Caco-2 (cell line): Measurements from ENCODE around the gene PIGU. TPM values are rescaled to one million over a fixed set of nuclear protein-coding genes. Genes with fewer than 3 reads are reported as not detected.

Experiments used
- BruUV-seq: library from RNA; stranded (reverse); fragments of 400-500 nt; replicated peaks from 2 replicates; lab custom pipeline; 2021; lab: Mats Ljungman, UMichigan
- CTCF ChIA-PET: fragments of 300-600 bp; sonication (Branson Sonifier 250); formaldehyde crosslinking; loops from one replicate; lab custom pipeline; 2022; ENCODE audit warnings: antibody characterized with exemption; lab: Charles Lee
- POLR2A ChIA-PET: fragments of 300-600 bp; sonication (Branson Sonifier 250); formaldehyde crosslinking; loops from one replicate; lab custom pipeline; 2022; ENCODE audit warnings: antibody characterized with exemption; lab: Charles Lee
- DNase-seq, 2 experiments: peaks; one replicate each; pipeline versions ENCODE4 v3.0.0 to v3.0.0-alpha.2; 2020 to 2022
- H3K27me3 ChIP-seq: replicated peaks from 2 replicates; pipeline ENCODE4 v1.6.0; 2011; ENCODE audit warnings: low read length; ENCODE audit not compliant: control insufficient read depth, insufficient read depth
- H3K36me3 ChIP-seq: 2 replicates; pipeline ENCODE4 v1.5.1; 2011; ENCODE audit warnings: low read length; ENCODE audit not compliant: control insufficient read depth, insufficient read depth
- H3K4me1 ChIP-seq: fragments of 250-450 bp; sonication (Bioruptor Pico); 2 replicates; pipeline ENCODE4 v1.5.1; 2020; ENCODE audit warnings: mild to moderate bottlenecking
- H3K4me3 ChIP-seq: 2 replicates; pipeline ENCODE4 v1.5.1; 2011; ENCODE audit warnings: low read depth, mild to moderate bottlenecking, control low read depth, low read length
- H3K9me3 ChIP-seq: fragments of 250-450 bp; sonication (Bioruptor Pico); 2 replicates; pipeline ENCODE4 v1.5.1; 2020; ENCODE audit warnings: mild to moderate bottlenecking, moderate library complexity
- H3K27ac Mint-ChIP-seq: one replicate; pipeline ENCODE4 v1.8.0; 2022; ENCODE audit warnings: mixed read lengths; ENCODE audit not compliant: unreplicated experiment
- H3K27me3 Mint-ChIP-seq: one replicate; pipeline ENCODE4 v1.8.0; 2022; ENCODE audit warnings: mixed read lengths; ENCODE audit not compliant: insufficient read depth, unreplicated experiment
- H3K36me3 Mint-ChIP-seq: one replicate; pipeline ENCODE4 v1.8.0; 2022; ENCODE audit warnings: mild to moderate bottlenecking, mixed read lengths; ENCODE audit not compliant: insufficient read depth, unreplicated experiment
- H3K4me1 Mint-ChIP-seq: one replicate; pipeline ENCODE4 v1.8.0; 2022; ENCODE audit warnings: low read depth, mixed read lengths; ENCODE audit not compliant: unreplicated experiment
- H3K4me3 Mint-ChIP-seq: one replicate; pipeline ENCODE4 v1.8.0; 2022; ENCODE audit warnings: mild to moderate bottlenecking, moderate library complexity, mixed read lengths; ENCODE audit not compliant: unreplicated experiment
- H3K9me3 Mint-ChIP-seq: one replicate; pipeline ENCODE4 v1.8.0; 2022; ENCODE audit warnings: mixed read lengths; ENCODE audit not compliant: unreplicated experiment
- intact Hi-C: fragments of 100-400 bp; cut with micrococcal nuclease; formaldehyde crosslinking; loops from one replicate; pipeline ENCODE4 v1.10.0; 2022; ENCODE audit not compliant: unreplicated experiment
- total RNA-seq: library from RNA; stranded (reverse); gene quantifications from 2 replicates; pipeline ENCODE4 v1.2.3, GENCODE V29; 2022
- TF ChIP-seq, protein P1 (sequence below), 2 experiments: fragments of 200-600 bp in 1 of 2; IDR thresholded peaks; 1 replicate in 1 of 2; 2 replicates in 1 of 2; pipeline versions ENCODE4 v1.5.1 to v1.8.0; 2011 to 2022; ENCODE audit warnings: antibody characterized with exemption in 1 of 2, control low read depth in 1 of 2, inconsistent platforms in 1 of 2, low read depth in 1 of 2, low read length in 1 of 2, mild to moderate bottlenecking in 1 of 2, moderate library complexity in 1 of 2; ENCODE audit not compliant: insufficient read depth in 1 of 2, severe bottlenecking in 1 of 2, unreplicated experiment in 1 of 2

PIGU gene
- total RNA-seq, 1 experiment from 2014 or later = 61.7 TPM

DNA sequence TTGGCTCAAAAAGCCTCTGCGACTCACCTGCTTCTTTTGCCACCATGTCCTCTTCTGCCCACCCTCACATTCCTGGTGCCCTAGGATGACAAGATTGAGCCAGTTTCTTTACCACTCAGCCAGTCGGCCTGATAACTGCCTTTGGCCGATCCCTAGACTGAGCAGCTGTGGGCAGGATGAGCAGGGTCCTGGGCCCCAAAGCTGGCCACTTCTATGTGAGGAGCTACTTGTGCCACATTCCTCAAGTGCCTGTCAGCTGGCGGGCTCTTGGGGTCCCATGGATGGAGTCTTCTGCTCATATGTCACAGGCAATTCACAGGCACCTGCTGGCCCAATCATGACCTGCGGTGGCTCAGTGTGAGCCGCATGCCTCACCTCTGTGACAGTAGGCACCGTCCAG is 144.1 kb downstream of the PIGU start:
- no peaks in the 10 kb centered on the region for H3K9me3 Mint-ChIP-seq
- intact Hi-C loops = no loop called here
- no TSS peak for BruUV-seq
- no peaks in the 10 kb centered on the region for H3K27me3 Mint-ChIP-seq
- H3K27me3 ChIP-seq = no peaks in the 10 kb centered on the region
- ChIA-PET POLR2A (no interaction called here), CTCF (interaction anchor here (0.7 to 1.7 kb wide), 2 partner anchors 10 to 176 kb away, joined by 3 to 9 read pairs; no protein-coding TSS in a partner anchor)
- no peak overlapping the region for H3K4me3 Mint-ChIP-seq
- H3K4me1 ChIP-seq = no peaks in the 10 kb centered on the region
- H3K36me3 ChIP-seq = peaks cover 27% of the 10 kb centered on the region
- peaks cover 7% of the 10 kb centered on the region for H3K4me1 Mint-ChIP-seq
- H3K27ac Mint-ChIP-seq = no peak overlapping the region
- TF ChIP-seq, protein P1, sequence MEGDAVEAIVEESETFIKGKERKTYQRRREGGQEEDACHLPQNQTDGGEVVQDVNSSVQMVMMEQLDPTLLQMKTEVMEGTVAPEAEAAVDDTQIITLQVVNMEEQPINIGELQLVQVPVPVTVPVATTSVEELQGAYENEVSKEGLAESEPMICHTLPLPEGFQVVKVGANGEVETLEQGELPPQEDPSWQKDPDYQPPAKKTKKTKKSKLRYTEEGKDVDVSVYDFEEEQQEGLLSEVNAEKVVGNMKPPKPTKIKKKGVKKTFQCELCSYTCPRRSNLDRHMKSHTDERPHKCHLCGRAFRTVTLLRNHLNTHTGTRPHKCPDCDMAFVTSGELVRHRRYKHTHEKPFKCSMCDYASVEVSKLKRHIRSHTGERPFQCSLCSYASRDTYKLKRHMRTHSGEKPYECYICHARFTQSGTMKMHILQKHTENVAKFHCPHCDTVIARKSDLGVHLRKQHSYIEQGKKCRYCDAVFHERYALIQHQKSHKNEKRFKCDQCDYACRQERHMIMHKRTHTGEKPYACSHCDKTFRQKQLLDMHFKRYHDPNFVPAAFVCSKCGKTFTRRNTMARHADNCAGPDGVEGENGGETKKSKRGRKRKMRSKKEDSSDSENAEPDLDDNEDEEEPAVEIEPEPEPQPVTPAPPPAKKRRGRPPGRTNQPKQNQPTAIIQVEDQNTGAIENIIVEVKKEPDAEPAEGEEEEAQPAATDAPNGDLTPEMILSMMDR (IDR thresholded peaks at IDR 0.05; ENCODE audit: insufficient read depth in 1 of 2, low read depth in 1 of 2, low read length in 1 of 2, severe bottlenecking in 1 of 2, unreplicated experiment in 1 of 2) = no peak
- H3K36me3 Mint-ChIP-seq = peaks cover 93% of the 10 kb centered on the region
- DNase-seq = peak in 1 of 2 experiments; percentile 36
- no peaks in the 10 kb centered on the region for H3K9me3 ChIP-seq
- H3K4me3 ChIP-seq = no peak overlapping the region

DNA sequence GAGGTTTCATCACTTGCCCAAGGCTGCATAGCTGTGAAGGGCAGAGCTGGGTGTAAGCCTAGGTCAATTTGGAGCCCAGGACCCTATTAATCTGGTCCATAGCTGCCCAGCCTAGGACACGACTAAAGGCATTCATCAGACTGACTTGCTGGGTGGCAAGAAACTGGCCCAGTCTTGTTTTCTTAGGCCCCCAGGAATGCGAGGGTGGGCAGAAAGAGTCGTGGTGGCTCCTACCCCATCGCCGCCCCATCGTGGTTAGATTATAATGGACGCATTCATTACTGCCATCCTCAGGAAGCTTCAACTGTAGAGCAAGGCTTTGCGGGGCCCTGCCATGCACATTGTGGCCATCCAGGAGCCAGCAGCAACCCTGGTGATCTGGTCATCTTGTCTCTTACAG is 144.6 kb downstream of the PIGU start:
- POLR2A ChIA-PET = no interaction called here
- H3K36me3 ChIP-seq = peaks cover 29% of the 10 kb centered on the region

DNA sequence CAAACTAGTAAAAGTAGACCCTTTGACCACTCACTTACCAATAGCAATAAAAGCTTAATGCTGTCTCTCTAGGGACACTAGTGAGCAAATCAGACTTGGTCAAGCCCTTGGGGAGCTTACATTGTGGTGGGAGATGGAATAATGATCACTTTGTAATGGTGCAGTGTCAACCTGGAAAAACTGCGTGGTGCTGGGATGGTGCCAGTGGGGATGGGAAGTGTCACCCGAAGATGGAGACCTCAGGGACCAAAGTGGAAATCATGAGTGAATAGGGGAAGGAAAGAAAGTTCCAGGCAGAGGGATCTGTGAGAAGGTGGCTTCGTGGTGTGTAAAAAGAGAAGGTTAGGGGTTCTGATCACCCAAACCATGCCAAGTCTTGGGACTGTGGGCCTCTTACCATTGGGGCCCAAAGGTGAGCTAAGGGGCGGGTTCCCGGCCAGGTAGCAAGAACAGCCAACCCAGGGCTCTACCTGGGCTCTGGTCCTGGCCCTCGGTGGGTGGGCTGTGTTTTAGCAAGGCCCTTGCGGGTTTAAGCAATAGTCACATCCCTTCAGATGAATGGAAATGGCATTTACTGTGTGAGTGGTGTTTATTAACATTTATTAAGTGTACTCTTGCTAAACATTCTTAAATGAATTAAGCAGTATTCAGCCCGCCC is 145.2 kb downstream of the PIGU start:
- H3K27ac Mint-ChIP-seq = peak overlapping the region; percentile 4
- no peak for DNase-seq
- H3K27me3 ChIP-seq = no peaks in the 10 kb centered on the region
- ChIA-PET POLR2A (interaction anchor here (0.6 kb wide), 1 partner anchor 189 kb away, joined by 6 read pairs; no protein-coding TSS in a partner anchor), CTCF (interaction anchor here (0.6 to 1.8 kb wide), 7 partner anchors 9 to 219 kb away, joined by 3 to 11 read pairs (median 4); partner anchors contain the start of gene ITCH)
- H3K36me3 Mint-ChIP-seq = peaks cover 94% of the 10 kb centered on the region
- H3K36me3 ChIP-seq = peaks cover 30% of the 10 kb centered on the region
- H3K4me3 Mint-ChIP-seq = no peak overlapping the region
- peaks cover 5% of the 10 kb centered on the region for H3K4me1 ChIP-seq
- no TSS peak for BruUV-seq
- peaks cover 10% of the 10 kb centered on the region for H3K4me1 Mint-ChIP-seq
- H3K4me3 ChIP-seq = no peak overlapping the region
- H3K9me3 Mint-ChIP-seq = no peaks in the 10 kb centered on the region
- intact Hi-C loops = no loop called here
- TF ChIP-seq, protein P1 (IDR thresholded peaks at IDR 0.05; ENCODE audit: insufficient read depth in 1 of 2, low read depth in 1 of 2, low read length in 1 of 2, severe bottlenecking in 1 of 2, unreplicated experiment in 1 of 2) = no peak
- H3K9me3 ChIP-seq = no peaks in the 10 kb centered on the region
- no peaks in the 10 kb centered on the region for H3K27me3 Mint-ChIP-seq

More for the DNA sequence above, 144.6 kb downstream of the PIGU start:
- DNase-seq = peak in 1 of 2 experiments; percentile 36
- H3K4me3 Mint-ChIP-seq = no peak overlapping the region
- H3K27ac Mint-ChIP-seq = no peak overlapping the region
- Histone ChIP-seq H3K9me3 (no peaks in the 10 kb centered on the region), H3K27me3 (no peaks in the 10 kb centered on the region), H3K4me1 (no peaks in the 10 kb centered on the region), H3K4me3 (no peak overlapping the region)
- H3K4me1 Mint-ChIP-seq = peaks cover 7% of the 10 kb centered on the region
- TF ChIP-seq, protein P1 (IDR thresholded peaks at IDR 0.05; ENCODE audit: insufficient read depth in 1 of 2, low read depth in 1 of 2, low read length in 1 of 2, severe bottlenecking in 1 of 2, unreplicated experiment in 1 of 2) = no peak
- peaks cover 94% of the 10 kb centered on the region for H3K36me3 Mint-ChIP-seq
- intact Hi-C loops = no loop called here
- BruUV-seq = no TSS peak
- no peaks in the 10 kb centered on the region for H3K27me3 Mint-ChIP-seq
- no peaks in the 10 kb centered on the region for H3K9me3 Mint-ChIP-seq
- CTCF ChIA-PET = interaction anchor here (0.6 to 1.7 kb wide), 4 partner anchors 9 to 177 kb away, joined by 3 to 11 read pairs (median 6); partner anchors contain the start of gene ITCH
